Natural killer cell treated with Interleukin-12 subunit alpha and Interleukin-12 subunit beta and Interleukin-15 and Interleukin-18, amount 100 ng/mL, for 72 hours (primary cell): ENCODE measurements around the gene INCA1. TPM values are rescaled to one million over a fixed set of nuclear protein-coding genes. Genes with fewer than 3 reads are reported as not detected.
A peak's percentile ranks its signal among the peaks of the same experiment; 100 is the strongest.

ENCODE experiments used
- ATAC-seq, 2 donors: fragments of 150-1000 bp; cut with Tn5 transposase in 1 of 2; sonication (Bioruptor Pico), chemical (Tn5 transposase) in 1 of 2; 2 replicates each; pipeline ENCODE4 v1.10.0; 2021
- DNase-seq: peaks from one replicate; pipeline ENCODE4 v3.0.0; 2022; ENCODE audit warnings: low spot score
- H3K27ac Mint-ChIP-seq, 2 donors: 1 replicate in 1 of 2; 2 replicates in 1 of 2; pipeline ENCODE4 v1.8.0; 2022; ENCODE audit warnings: mixed read lengths in 2 of 2, mild to moderate bottlenecking in 1 of 2, moderate library complexity in 1 of 2
- H3K27me3 Mint-ChIP-seq, 2 donors: 1 replicate in 1 of 2; 2 replicates in 1 of 2; pipeline ENCODE4 v1.8.0; 2022; ENCODE audit warnings: mixed read lengths in 2 of 2
- H3K36me3 Mint-ChIP-seq: one replicate; pipeline ENCODE4 v1.8.0; 2022; ENCODE audit warnings: mixed read lengths
- H3K4me1 Mint-ChIP-seq, 2 donors: 1 replicate in 1 of 2; 2 replicates in 1 of 2; pipeline ENCODE4 v1.8.0; 2022; ENCODE audit warnings: low read depth in 2 of 2, mixed read lengths in 2 of 2, mild to moderate bottlenecking in 1 of 2
- H3K4me3 Mint-ChIP-seq: one replicate; pipeline ENCODE4 v1.8.0; 2022; ENCODE audit warnings: mixed read lengths
- H3K9me3 Mint-ChIP-seq: 2 replicates; pipeline ENCODE4 v1.8.0; 2022; ENCODE audit warnings: mixed read lengths
- total RNA-seq, 2 donors: library from RNA; stranded (reverse); gene quantifications; one replicate each; pipeline ENCODE4 v1.2.3, GENCODE V29; 2022

Gene INCA1
- total RNA-seq, 2 donors from 2014 or later = 0.31 to 0.56 TPM

- no peak overlapping the region for H3K27ac Mint-ChIP-seq
These were observed 39.2 kb downstream of the INCA1 start for GRCh38 chr17:4958102-4958501.

DNA sequence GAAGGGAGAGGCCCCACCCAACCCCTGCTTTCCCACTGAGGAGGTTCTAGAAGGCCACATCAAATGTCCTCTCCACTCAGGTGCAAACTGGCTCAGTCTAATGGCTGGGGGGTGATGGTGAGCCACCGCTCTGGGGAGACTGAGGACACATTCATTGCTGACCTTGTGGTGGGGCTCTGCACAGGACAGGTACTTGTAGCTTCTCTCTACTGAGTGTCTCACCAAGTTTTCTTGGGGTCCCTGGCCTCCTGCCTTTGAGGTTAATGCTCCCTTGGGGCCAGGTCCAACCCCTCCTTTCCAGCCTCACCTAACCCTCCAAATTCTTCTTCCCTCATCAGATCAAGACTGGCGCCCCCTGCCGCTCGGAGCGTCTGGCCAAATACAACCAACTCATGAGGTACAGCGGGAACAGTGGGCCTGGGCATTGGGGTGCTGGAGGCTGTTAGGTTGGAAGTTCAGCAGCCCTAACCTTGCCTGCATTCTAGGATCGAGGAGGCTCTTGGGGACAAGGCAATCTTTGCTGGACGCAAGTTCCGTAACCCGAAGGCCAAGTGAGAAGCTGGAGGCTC is 40.7 kb downstream of the INCA1 start:
- no peak for DNase-seq
- no peak for ATAC-seq
- H3K27ac Mint-ChIP-seq = peak overlapping the region in 1 of 2 donors; percentile 56

More at GRCh38 chr17:4958102-4958501, 39.2 kb downstream of the INCA1 start:
- Mint-ChIP-seq H3K4me1 (peaks cover 0 to 13% of the 10 kb centered on the region in 2 donors), H3K27me3 (no peaks in the 10 kb centered on the region), H3K36me3 (no peaks in the 10 kb centered on the region), H3K4me3 (no peak overlapping the region), H3K9me3 (no peaks in the 10 kb centered on the region)
- DNase-seq (no peak), ATAC-seq (no peak)

GRCh38 chr17:4955091-4955490 is 42.2 kb downstream of the INCA1 start:
- Mint-ChIP-seq H3K27me3 (no peaks in the 10 kb centered on the region), H3K27ac (no peak overlapping the region), H3K36me3 (no peaks in the 10 kb centered on the region), H3K4me3 (no peak overlapping the region), H3K9me3 (no peaks in the 10 kb centered on the region), H3K4me1 (peaks cover 14 to 25% of the 10 kb centered on the region in 2 donors)
- ATAC-seq (no peak), DNase-seq (no peak)

More for the DNA sequence above, 40.7 kb downstream of the INCA1 start:
- no peaks in the 10 kb centered on the region for H3K36me3 Mint-ChIP-seq
- peaks cover 0 to 13% of the 10 kb centered on the region in 2 donors for H3K4me1 Mint-ChIP-seq
- H3K4me3 Mint-ChIP-seq = no peak overlapping the region
- no peaks in the 10 kb centered on the region for H3K27me3 Mint-ChIP-seq
- H3K9me3 Mint-ChIP-seq = no peaks in the 10 kb centered on the region

DNA sequence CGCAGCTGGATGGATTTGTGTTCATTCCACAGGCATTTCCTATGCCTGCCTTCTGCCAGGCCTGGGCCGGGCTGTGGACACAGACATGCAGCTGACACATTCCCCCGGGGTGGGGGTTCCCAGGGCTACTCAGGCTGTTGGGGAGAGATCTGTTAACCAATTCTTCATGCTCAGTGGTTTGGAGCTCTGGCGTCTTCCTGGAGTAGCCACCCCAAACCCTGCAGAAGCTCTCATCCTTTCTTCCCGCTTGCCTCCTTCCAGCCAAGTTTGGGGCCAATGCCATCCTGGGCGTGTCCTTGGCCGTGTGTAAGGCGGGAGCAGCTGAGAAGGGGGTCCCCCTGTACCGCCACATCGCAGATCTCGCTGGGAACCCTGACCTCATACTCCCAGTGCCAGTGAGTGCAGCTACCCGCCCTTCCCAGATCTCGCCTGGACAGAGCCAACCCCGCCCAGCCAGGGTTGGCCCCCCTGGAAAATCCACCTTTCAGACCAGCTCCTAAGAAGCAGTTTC is 43.8 kb downstream of the INCA1 start:
- H3K9me3 Mint-ChIP-seq = no peaks in the 10 kb centered on the region
- no peaks in the 10 kb centered on the region for H3K27me3 Mint-ChIP-seq
- no peaks in the 10 kb centered on the region for H3K36me3 Mint-ChIP-seq
- no peak overlapping the region for H3K27ac Mint-ChIP-seq
- DNase-seq (no peak), ATAC-seq (no peak)
- peak overlapping the region; percentile 13 for H3K4me3 Mint-ChIP-seq
- H3K4me1 Mint-ChIP-seq = peaks cover 18 to 28% of the 10 kb centered on the region in 2 donors

GRCh38 chr17:4951486-4951885 is 45.8 kb downstream of the INCA1 start:
- Mint-ChIP-seq H3K9me3 (no peaks in the 10 kb centered on the region), H3K27me3 (no peaks in the 10 kb centered on the region), H3K27ac (peak overlapping the region; percentile 78 to 96), H3K36me3 (peaks cover 7% of the 10 kb centered on the region), H3K4me1 (peaks cover 25 to 30% of the 10 kb centered on the region in 2 donors), H3K4me3 (peak overlapping the region; percentile 89)
- DNase-seq (no peak), ATAC-seq (no peak)

- peak within 1 kb of the TSS; percentile 78 to 96 for H3K27ac Mint-ChIP-seq
- peaks cover 13% of the 10 kb centered on the region for H3K36me3 Mint-ChIP-seq
- peak within 1 kb of the TSS; percentile 89 for H3K4me3 Mint-ChIP-seq
- ATAC-seq = no peak
- H3K27me3 Mint-ChIP-seq = no peaks in the 10 kb centered on the region
- H3K9me3 Mint-ChIP-seq = no peaks in the 10 kb centered on the region
- DNase-seq = no peak
- peaks cover 27 to 31% of the 10 kb centered on the region in 2 donors for H3K4me1 Mint-ChIP-seq
These were observed 46.5 kb downstream of the INCA1 start, which contains the start of gene ENO3 for GRCh38 chr17:4950746-4951204. Gene ENO3, plus strand, starts transcription at chr17:4951119. Its CDS starts 711 bp downstream, at chr17:4951830.

- H3K4me1 Mint-ChIP-seq = peaks cover 33 to 36% of the 10 kb centered on the region in 2 donors
- no peaks in the 10 kb centered on the region for H3K27me3 Mint-ChIP-seq
- peak overlapping the region; percentile 78 to 96 for H3K27ac Mint-ChIP-seq
- peaks cover 19% of the 10 kb centered on the region for H3K36me3 Mint-ChIP-seq
- ATAC-seq = peak; percentile 25 to 31
- H3K4me3 Mint-ChIP-seq = peak overlapping the region; percentile 89
- DNase-seq = no peak
- no peaks in the 10 kb centered on the region for H3K9me3 Mint-ChIP-seq
These were observed 47.1 kb downstream of the INCA1 start for GRCh38 chr17:4950075-4950745.

GRCh38 chr17:4949321-4950074 is 47.8 kb downstream of the INCA1 start:
- Mint-ChIP-seq H3K4me1 (peaks cover 40 to 44% of the 10 kb centered on the region in 2 donors), H3K27me3 (no peaks in the 10 kb centered on the region), H3K4me3 (peak overlapping the region; percentile 100), H3K27ac (peak overlapping the region; percentile 96), H3K9me3 (no peaks in the 10 kb centered on the region), H3K36me3 (peaks cover 25% of the 10 kb centered on the region)
- peak; percentile 57 to 63 for ATAC-seq
- peak; percentile 90 for DNase-seq

GRCh38 chr17:4948931-4949320 is 48.4 kb downstream of the INCA1 start:
- ATAC-seq (peak; percentile 67 to 77), DNase-seq (peak; percentile 88)
- peaks cover 45 to 49% of the 10 kb centered on the region in 2 donors for H3K4me1 Mint-ChIP-seq
- H3K27me3 Mint-ChIP-seq = no peaks in the 10 kb centered on the region
- H3K9me3 Mint-ChIP-seq = no peaks in the 10 kb centered on the region
- peak overlapping the region; percentile 96 for H3K27ac Mint-ChIP-seq
- peak overlapping the region; percentile 100 for H3K4me3 Mint-ChIP-seq
- peaks cover 30% of the 10 kb centered on the region for H3K36me3 Mint-ChIP-seq

DNA sequence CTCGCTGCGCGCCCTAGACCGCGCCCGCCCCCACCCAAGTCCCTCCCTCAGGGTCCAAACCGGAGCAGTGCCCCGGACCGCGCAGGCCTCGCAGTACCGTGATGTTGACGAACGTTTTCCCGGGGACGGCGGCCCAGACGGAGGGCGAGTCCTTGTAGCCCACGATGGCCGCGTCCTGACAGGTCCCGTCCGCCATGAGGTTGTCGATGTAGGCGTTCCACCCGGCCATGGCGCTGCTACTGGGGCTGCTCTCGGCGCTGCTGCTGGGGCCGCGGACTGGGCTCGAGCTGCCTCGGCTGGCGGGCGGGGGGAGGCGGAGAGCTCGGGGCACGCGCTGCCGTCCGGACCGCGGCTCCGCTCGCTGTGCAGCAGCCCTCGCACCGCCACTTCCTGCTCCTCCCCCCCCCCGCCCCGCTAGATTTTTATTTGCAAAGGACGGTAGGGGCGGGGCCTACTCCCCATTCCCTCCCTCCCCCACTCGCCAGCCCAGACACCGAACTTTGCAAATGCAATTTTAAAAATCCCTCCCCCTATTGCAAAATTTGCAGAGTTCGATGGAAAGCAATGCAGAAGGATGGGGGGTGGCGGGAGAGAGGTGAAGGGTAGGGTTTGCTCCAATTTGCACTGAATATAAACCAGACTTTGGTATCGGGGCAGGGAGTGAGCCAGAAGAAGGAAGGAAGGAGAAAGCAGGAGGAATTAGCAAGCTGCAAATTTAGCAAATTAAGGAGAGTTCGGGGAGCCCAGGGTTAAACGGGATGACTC is 49.0 kb downstream of the INCA1 start, which contains the start of gene PFN1:
Gene PFN1 (minus strand): TSS at position 365 of the 765 bp plus-strand sequence. CDS start 136 bp downstream, at position 229.
- H3K27me3 Mint-ChIP-seq = no peaks in the 10 kb centered on the region
- H3K36me3 Mint-ChIP-seq = peaks cover 31% of the 10 kb centered on the region
- H3K4me3 Mint-ChIP-seq = peak within 1 kb of the TSS; percentile 100
- H3K27ac Mint-ChIP-seq = peak within 1 kb of the TSS; percentile 96
- H3K4me1 Mint-ChIP-seq = peaks cover 47 to 55% of the 10 kb centered on the region in 2 donors
- H3K9me3 Mint-ChIP-seq = no peaks in the 10 kb centered on the region
- peak; percentile 93 for DNase-seq
- ATAC-seq = peak; percentile 63 to 79

DNA sequence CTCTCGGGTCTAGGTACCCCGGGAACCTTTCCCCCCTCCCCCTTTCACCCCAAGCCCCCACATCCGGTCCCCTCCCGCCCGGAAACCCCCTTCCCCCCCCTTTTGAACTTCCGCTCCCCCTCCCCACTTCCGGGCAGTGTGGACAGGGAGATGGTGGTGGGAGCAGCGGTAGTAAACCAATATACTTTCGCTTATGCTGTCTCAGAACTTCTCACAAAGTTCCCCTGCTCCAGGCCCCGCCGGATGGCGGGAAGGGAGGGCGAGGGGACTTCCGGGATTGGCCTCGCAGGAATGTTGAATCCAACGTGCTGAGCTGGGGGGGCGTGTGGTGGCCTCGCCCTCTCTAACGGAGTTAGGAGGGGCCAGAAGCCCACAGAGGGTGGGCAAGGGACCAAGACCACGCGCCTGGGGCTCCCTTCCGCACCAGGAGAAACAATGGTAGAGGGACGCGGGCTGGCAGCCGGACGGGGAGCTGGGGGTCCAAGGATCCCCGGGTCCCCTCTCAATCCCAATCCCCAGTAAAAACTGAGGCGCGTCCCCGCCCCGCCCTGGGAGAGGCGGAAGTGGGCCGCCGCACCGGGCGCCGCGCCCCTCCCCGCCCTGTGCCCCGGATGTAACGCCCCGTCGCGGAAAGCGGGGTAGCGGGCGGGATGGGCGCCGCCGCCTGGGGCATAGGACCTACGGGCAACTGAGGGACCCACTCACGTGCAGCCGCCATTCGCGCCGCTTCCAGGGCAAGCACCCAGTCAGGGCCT is 49.7 kb downstream of the INCA1 start:
- peaks cover 36% of the 10 kb centered on the region for H3K36me3 Mint-ChIP-seq

GRCh38 chr17:4947010-4947410 is 50.3 kb downstream of the INCA1 start:
- DNase-seq = no peak
- Mint-ChIP-seq H3K27me3 (no peaks in the 10 kb centered on the region), H3K36me3 (peaks cover 38% of the 10 kb centered on the region), H3K4me3 (peak overlapping the region; percentile 100), H3K27ac (peak overlapping the region; percentile 95 to 96), H3K4me1 (peaks cover 59 to 68% of the 10 kb centered on the region in 2 donors), H3K9me3 (no peaks in the 10 kb centered on the region)
- no peak for ATAC-seq

More for the DNA sequence above, 49.7 kb downstream of the INCA1 start:
- peaks cover 55 to 63% of the 10 kb centered on the region in 2 donors for H3K4me1 Mint-ChIP-seq
- peak overlapping the region; percentile 100 for H3K4me3 Mint-ChIP-seq
- ATAC-seq = peak; percentile 50 to 62
- no peaks in the 10 kb centered on the region for H3K9me3 Mint-ChIP-seq
- no peaks in the 10 kb centered on the region for H3K27me3 Mint-ChIP-seq
- peak; percentile 86 for DNase-seq
- H3K27ac Mint-ChIP-seq = peak overlapping the region; percentile 95 to 96
